ENCODE data around the gene HIGD1B. TPM values are rescaled to one million over a fixed set of nuclear protein-coding genes. Genes with fewer than 3 reads are reported as not detected.

HIGD1B gene
- total and polyA plus RNA-seq, 2 of the 13 experiments (the other 11 are each of a cell fraction or from before 2014, with no cell fraction given), result not detected

GRCh38 chr17:44899074-44899782 lies 51.5 kb downstream of the HIGD1B start, which contains the start of gene EFTUD2 (continued):
- TF ChIP-seq ZNF496 (CRISPR knock-in tag; IDR thresholded peaks at IDR 0.05; ENCODE audit: insufficient replicate concordance) (no peak), REL (CRISPR knock-in tag; conservative IDR thresholded peaks at IDR 0.05) (peak; percentile 94), KLF6 (CRISPR knock-in tag; IDR thresholded peaks at IDR 0.05) (peak; percentile 95), GPN1 (CRISPR knock-in tag; IDR thresholded peaks at IDR 0.05; ENCODE audit: borderline replicate concordance) (no peak), ZNF10 (CRISPR knock-in tag; IDR thresholded peaks at IDR 0.05; ENCODE audit: borderline replicate concordance, low read depth) (no peak), MAFK (conservative IDR thresholded peaks at IDR 0.05 in 1 of 2, IDR thresholded peaks at IDR 0.05 in 1 of 2; ENCODE audit: low read length in 2 of 2) (peak in 1 of 2 experiments; percentile 23; a peak in 1 of 4 replicates), CSRNP2 (CRISPR knock-in tag; conservative IDR thresholded peaks at IDR 0.05; ENCODE audit: low read depth) (peak; percentile 77; the same call in 1 of the 2 replicates), HMGXB4 (CRISPR knock-in tag; IDR thresholded peaks at IDR 0.05; ENCODE audit: borderline replicate concordance in 1 of 2, low read depth in 1 of 2) (peak; percentile 94 to 97), HMGXB3 (CRISPR knock-in tag; IDR thresholded peaks at IDR 0.05; ENCODE audit: borderline replicate concordance) (peak; percentile 87; the same call in 1 of the 2 replicates), SMAD9 (CRISPR knock-in tag; IDR thresholded peaks at IDR 0.05) (0 out of 2 replicates have a peak, but pooled peaks have one; percentile 14), ADNP (CRISPR knock-in tag; IDR thresholded peaks at IDR 0.05) (no peak), ZNF451 (CRISPR knock-in tag; IDR thresholded peaks at IDR 0.05) (peak; percentile 96), RELA (CRISPR knock-in tag; IDR thresholded peaks at IDR 0.05) (peak; percentile 87; the same call in 1 of the 2 replicates), ZNF891 (CRISPR knock-in tag; IDR thresholded peaks at IDR 0.05) (peak; percentile 89), GLMP (CRISPR knock-in tag; IDR thresholded peaks at IDR 0.05; ENCODE audit: borderline replicate concordance) (no peak), HNRNPK (IDR thresholded peaks at IDR 0.05; ENCODE audit: low read depth, low read length, poor library complexity, severe bottlenecking) (no peak), GLI4 (CRISPR knock-in tag; IDR thresholded peaks at IDR 0.05; ENCODE audit: borderline replicate concordance) (peak; percentile 93; the same call in 1 of the 2 replicates), SOX5 (CRISPR knock-in tag; IDR thresholded peaks at IDR 0.05; ENCODE audit: borderline replicate concordance) (peak; percentile 81), SSRP1 (CRISPR knock-in tag; IDR thresholded peaks at IDR 0.05) (no peak), ZNF557 (CRISPR knock-in tag; IDR thresholded peaks at IDR 0.05) (no peak; the same call in 1 of the 2 replicates), FOXK2 (IDR thresholded peaks at IDR 0.05) (no peak)

Data from HepG2 (cell line).